Astrocyte of the cerebellum (primary cell): Measurements from ENCODE around the gene SORCS2.

Experiments
- DNase-seq: peaks from one replicate; pipeline ENCODE4 v3.0.0-alpha.2; 2011; ENCODE audit warnings: low read depth
- H3K4me3 ChIP-seq: 2 replicates; pipeline ENCODE4 v1.5.1; 2011; ENCODE audit warnings: mild to moderate bottlenecking, low read depth, low read length, moderate library complexity
- in situ Hi-C: cut with HindIII; loops from 2 replicates; pipeline ENCODE4 v1.10.0; 2017; ENCODE audit warnings: low sequenced_read_pairs
- TF ChIP-seq, protein P1 (sequence below): IDR thresholded peaks from 2 replicates; pipeline ENCODE4 v1.5.1; 2012; ENCODE audit warnings: low read length, low read depth, moderate library complexity, mild to moderate bottlenecking; ENCODE audit errors: missing control alignments

The SORCS2 gene

DNA sequence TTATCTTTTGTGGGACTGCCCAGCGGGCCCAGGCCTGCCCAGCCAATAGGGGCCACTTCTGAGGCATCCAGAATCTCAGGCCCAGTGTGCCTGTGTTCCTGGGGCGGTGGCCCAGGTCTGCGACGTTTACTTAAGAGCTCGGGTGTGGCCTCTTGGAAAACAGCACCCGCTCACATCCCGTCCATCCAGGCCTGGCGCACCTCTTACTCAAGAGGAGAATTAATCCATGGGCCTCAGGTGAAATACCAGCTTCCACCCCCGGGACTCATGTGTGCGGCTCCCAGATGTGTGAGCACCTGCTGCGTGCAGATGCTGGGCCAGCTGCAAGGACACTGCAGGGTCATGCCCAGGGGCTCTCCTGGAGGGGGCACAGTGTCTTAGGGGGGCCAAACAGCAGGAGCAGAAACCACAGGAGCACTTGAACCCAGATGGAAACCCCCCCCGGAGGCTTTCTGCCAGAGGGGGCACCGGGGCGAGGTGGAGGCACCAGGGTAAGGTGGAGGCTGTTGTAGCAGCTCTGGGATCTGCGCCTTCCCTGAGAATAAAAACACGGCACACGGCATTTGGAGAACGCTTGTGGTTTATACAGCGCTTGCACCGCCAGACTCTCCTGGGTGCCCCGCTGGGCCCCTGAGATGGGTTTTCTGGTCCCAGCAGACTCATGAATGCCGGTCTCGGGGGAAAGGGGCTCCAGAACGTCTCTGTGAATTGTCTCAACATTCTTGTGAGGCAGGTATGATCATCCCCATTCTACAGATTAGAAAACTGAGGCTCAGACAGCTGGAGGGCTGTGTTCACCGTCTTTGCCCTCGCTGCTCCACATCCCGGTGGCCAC lies 239.6 kb downstream of the SORCS2 start:
- H3K4me3 ChIP-seq = no peak overlapping the region
- in situ Hi-C loops = no loop called here
- no peak for DNase-seq
- TF ChIP-seq, protein P1, sequence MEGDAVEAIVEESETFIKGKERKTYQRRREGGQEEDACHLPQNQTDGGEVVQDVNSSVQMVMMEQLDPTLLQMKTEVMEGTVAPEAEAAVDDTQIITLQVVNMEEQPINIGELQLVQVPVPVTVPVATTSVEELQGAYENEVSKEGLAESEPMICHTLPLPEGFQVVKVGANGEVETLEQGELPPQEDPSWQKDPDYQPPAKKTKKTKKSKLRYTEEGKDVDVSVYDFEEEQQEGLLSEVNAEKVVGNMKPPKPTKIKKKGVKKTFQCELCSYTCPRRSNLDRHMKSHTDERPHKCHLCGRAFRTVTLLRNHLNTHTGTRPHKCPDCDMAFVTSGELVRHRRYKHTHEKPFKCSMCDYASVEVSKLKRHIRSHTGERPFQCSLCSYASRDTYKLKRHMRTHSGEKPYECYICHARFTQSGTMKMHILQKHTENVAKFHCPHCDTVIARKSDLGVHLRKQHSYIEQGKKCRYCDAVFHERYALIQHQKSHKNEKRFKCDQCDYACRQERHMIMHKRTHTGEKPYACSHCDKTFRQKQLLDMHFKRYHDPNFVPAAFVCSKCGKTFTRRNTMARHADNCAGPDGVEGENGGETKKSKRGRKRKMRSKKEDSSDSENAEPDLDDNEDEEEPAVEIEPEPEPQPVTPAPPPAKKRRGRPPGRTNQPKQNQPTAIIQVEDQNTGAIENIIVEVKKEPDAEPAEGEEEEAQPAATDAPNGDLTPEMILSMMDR = no peak

DNA sequence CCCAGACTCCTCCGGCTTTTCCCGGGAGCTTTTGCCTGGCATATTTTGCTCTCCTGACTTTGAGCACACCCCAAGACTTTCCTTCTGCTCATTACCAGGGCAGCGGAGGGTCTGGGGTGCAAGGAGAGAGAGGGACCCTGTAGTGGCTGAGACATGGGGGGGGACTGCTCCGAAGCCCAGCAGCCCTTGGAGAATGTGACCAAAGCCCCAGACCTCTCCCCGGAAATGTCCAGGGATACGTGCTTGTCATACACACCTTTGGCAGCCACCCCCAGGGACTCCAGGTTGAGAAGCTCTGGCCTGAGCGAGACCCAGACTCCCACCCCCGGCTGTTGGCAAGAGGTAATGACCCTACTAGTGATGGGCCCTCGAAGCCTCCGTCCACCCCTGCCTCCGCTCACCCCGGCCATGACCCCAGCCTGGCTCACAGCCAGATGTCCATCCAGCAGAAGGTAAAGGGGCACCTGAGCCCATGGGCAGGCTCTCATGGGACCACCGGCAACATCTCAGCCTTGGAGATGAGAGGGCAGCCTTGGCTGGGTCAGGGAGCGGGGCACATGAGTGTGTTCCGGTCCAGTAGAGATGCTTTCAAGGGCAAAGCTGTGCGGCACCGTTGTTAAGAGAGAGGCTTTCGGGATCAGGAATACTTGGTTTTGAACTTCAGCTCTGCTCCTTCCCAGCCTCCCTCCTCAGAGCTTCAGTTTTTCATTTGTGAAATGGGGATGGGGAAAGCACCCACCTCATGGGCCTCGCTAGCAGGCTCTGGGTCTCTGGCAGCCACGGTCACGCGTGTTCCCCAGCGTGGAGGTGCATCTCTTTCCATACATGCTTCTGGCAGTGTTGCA lies 240.4 kb downstream of the SORCS2 start:
- TF ChIP-seq, protein P1 = no peak
- DNase-seq = no peak
- no peak overlapping the region for H3K4me3 ChIP-seq
- in situ Hi-C loops = no loop called here

DNA sequence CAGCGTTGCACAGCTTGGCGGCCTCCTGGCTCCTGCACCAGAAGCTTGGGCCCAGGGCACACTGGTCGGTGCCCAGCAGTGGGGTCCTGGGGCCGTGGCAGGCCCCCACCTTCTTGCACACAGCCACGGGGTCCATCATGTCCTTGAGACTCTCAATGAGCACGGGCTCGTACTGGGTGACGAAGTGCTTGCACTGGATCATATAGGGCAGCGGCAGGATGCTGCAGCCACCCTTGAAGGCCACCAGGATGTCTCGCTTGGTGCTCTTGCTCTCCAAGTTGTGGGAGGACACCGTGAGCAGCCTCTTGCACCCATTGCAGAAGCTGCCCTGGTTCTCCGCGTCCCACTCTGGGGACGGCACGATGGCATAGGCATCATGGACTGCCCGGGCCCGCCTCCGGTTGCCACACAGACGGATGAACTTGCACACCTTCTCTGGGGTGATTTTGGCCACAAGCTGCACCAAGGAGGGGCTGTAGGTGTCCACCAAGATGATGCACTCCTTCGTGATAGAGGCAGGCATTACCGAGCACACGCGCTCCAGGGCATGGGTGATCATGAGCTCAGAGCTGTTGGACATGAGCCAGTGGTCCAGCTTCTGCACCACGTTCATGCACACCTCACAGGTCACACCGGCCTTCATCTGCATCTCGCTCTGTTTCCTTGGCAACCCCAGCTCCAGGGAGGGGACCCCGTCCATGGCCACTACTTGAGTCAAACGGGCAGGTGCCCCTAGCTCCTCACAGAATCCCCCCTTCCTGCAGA lies 241.2 kb downstream of the SORCS2 start:
- TF ChIP-seq, protein P1 = no peak
- no peak for DNase-seq
- in situ Hi-C loops = no loop called here
- no peak overlapping the region for H3K4me3 ChIP-seq

DNA sequence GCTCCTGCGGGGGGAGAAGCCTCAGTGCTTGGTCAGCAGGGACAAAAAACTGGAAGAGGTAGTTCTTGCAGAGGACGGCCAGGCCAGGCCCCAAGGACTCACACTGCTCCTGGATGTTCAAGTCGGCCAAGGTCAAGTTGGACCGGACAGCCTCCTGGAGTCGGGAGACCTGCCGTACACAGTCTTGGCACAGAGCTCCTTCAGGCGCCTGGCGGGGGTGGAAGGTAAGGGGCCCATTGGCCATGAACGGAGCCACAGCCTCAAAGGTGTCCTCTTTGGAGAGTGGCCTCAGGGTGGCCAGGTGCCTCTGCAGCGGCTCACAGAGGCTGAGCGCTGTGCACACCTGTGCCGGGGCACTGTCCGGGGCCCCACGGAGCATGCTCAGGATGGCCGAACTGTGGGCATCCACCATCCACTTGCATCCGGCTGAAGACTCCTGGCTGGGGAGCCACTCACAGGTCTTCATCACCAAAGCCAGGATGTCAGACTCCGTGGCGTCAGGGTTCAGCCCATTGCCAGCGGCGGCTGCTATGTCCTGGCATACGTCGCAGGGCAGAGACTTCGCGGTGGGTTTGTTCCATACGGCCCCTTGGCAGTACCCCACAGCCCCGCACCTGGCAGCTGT lies 241.9 kb downstream of the SORCS2 start:
- in situ Hi-C loops = no loop called here
- TF ChIP-seq, protein P1 = no peak

DNA sequence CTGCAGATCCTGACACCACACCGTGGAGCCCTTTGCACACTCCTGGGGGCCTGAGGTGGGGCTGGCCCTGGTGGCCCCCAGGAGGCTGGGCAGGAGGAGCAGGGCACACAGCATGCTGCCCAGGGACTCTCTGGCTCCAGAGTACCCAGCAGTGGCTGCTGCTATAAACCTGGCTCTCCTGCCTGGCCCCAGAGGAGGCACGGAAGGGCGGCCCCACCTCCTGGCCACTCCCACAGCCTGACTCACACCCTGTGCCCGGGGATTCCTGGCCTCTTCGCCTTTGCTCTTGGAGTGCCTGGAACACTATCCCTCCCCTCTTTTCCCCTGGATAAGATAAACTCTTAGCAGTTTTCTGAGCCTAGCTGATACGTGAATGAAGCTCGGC lies 242.4 kb downstream of the SORCS2 start, which contains the start of gene PSAPL1:
PSAPL1 (minus strand) TSS at position 165 of the 385 bp plus-strand sequence; CDS start at position 114, 51 bp downstream.
- TF ChIP-seq, protein P1 = no peak
- no peak within 1 kb of the TSS for H3K4me3 ChIP-seq
- in situ Hi-C loops = no loop called here
- no peak for DNase-seq

More for the DNA sequence above, 241.9 kb downstream of the SORCS2 start:
- H3K4me3 ChIP-seq = no peak overlapping the region
- no peak for DNase-seq
